GM23338 (cell line): ENCODE measurements around the gene CNN2.
"Not testable (repeated sequence)": the region's sequence is repeated elsewhere in the genome, so short reads cannot be mapped to it uniquely, and the experiment has no call there.

Experiments
- CREB1 ChIP-seq: fragments of 250-450 bp; sonication (Bioruptor Pico); IDR thresholded peaks from 2 replicates; pipeline ENCODE4 v1.5.0; 2020; ENCODE audit warnings: low read depth, mild to moderate bottlenecking, moderate library complexity
- EZH2 ChIP-seq: fragments of 200-600 bp; sonication (generic); IDR thresholded peaks from one replicate; pipeline ENCODE4 v1.8.0; 2017; ENCODE audit warnings: antibody characterized with exemption, mild to moderate bottlenecking, low read depth; ENCODE audit not compliant: unreplicated experiment
- EZH2phosphoT487 ChIP-seq: fragments of 200-600 bp; sonication (generic); IDR thresholded peaks from one replicate; pipeline ENCODE4 v1.8.1; 2018; ENCODE audit warnings: antibody characterized with exemption; ENCODE audit not compliant: unreplicated experiment
- POLR2AphosphoS5 ChIP-seq: IDR thresholded peaks from 2 replicates; pipeline ENCODE4 v1.6.1; 2016; ENCODE audit warnings: antibody characterized with exemption, low read depth
- ZNF114 ChIP-seq: fragments of 250-450 bp; sonication (Bioruptor Pico); IDR thresholded peaks from 2 replicates; pipeline ENCODE4 v1.5.0; 2020; ENCODE audit warnings: mild to moderate bottlenecking, moderate library complexity
- TF ChIP-seq, protein P1 (sequence below), 2 experiments: fragments of 200-600 bp in 1 of 2; sonication (generic) in 1 of 2; conservative IDR thresholded peaks; 2 replicates each; pipeline versions ENCODE4 v1.5.1 to v1.6.1; 2016 to 2017; ENCODE audit warnings: antibody characterized with exemption in 2 of 2, low read depth in 2 of 2, mild to moderate bottlenecking in 2 of 2, moderate library complexity in 1 of 2
- TF ChIP-seq, protein P2 (sequence below): IDR thresholded peaks from one replicate; pipeline ENCODE4 v1.6.1; 2018; ENCODE audit warnings: antibody characterized with exemption; ENCODE audit not compliant: unreplicated experiment

DNA sequence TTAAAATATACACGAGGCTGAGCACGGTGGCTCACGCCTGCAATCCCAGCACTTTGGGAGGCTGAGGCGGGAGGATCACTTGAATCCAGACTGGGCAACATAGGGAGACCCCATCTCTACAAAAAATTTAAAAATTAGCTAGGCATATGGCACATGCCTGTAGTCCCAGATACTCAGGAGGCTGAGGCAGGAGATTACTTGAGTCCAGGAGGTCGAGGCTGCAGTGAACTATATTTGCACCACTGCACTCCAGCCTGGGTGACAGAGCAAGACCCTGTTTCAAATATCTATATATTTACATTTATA is 2.6 kb upstream of the CNN2 start:
- TF ChIP-seq CREB1, EZH2phosphoT487, POLR2AphosphoS5, EZH2, ZNF114: not testable (repeated sequence)
- TF ChIP-seq, protein P1, sequence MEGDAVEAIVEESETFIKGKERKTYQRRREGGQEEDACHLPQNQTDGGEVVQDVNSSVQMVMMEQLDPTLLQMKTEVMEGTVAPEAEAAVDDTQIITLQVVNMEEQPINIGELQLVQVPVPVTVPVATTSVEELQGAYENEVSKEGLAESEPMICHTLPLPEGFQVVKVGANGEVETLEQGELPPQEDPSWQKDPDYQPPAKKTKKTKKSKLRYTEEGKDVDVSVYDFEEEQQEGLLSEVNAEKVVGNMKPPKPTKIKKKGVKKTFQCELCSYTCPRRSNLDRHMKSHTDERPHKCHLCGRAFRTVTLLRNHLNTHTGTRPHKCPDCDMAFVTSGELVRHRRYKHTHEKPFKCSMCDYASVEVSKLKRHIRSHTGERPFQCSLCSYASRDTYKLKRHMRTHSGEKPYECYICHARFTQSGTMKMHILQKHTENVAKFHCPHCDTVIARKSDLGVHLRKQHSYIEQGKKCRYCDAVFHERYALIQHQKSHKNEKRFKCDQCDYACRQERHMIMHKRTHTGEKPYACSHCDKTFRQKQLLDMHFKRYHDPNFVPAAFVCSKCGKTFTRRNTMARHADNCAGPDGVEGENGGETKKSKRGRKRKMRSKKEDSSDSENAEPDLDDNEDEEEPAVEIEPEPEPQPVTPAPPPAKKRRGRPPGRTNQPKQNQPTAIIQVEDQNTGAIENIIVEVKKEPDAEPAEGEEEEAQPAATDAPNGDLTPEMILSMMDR (conservative IDR thresholded peaks at IDR 0.05; ENCODE audit: low read depth in 2 of 2): not testable (repeated sequence)
- TF ChIP-seq, protein P2, sequence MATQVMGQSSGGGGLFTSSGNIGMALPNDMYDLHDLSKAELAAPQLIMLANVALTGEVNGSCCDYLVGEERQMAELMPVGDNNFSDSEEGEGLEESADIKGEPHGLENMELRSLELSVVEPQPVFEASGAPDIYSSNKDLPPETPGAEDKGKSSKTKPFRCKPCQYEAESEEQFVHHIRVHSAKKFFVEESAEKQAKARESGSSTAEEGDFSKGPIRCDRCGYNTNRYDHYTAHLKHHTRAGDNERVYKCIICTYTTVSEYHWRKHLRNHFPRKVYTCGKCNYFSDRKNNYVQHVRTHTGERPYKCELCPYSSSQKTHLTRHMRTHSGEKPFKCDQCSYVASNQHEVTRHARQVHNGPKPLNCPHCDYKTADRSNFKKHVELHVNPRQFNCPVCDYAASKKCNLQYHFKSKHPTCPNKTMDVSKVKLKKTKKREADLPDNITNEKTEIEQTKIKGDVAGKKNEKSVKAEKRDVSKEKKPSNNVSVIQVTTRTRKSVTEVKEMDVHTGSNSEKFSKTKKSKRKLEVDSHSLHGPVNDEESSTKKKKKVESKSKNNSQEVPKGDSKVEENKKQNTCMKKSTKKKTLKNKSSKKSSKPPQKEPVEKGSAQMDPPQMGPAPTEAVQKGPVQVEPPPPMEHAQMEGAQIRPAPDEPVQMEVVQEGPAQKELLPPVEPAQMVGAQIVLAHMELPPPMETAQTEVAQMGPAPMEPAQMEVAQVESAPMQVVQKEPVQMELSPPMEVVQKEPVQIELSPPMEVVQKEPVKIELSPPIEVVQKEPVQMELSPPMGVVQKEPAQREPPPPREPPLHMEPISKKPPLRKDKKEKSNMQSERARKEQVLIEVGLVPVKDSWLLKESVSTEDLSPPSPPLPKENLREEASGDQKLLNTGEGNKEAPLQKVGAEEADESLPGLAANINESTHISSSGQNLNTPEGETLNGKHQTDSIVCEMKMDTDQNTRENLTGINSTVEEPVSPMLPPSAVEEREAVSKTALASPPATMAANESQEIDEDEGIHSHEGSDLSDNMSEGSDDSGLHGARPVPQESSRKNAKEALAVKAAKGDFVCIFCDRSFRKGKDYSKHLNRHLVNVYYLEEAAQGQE: not testable (repeated sequence)
